Aorta (tissue), 5 donors: ENCODE measurements around the gene KCND1. TPM values are rescaled to one million over a fixed set of nuclear protein-coding genes. Genes with fewer than 3 reads are reported as not detected.

Experiments
- ATAC-seq: fragments of 200-7000 bp; cut with Tn5 transposase; one replicate; pipeline ENCODE4 v1.9.1; 2022; ENCODE audit warnings: moderate library complexity; ENCODE audit not compliant: low FRiP score
- DNase-seq, 2 donors: peaks; one replicate each; pipeline ENCODE4 v3.0.0-alpha.2; 2020
- H3K27ac ChIP-seq, 2 donors: one replicate each; pipeline ENCODE4 v1.5.1; 2013; ENCODE audit warnings: low read length in 2 of 2, mild to moderate bottlenecking in 2 of 2, moderate library complexity in 2 of 2, control low read depth in 1 of 2, inconsistent platforms in 1 of 2, low read depth in 1 of 2
- H3K27me3 ChIP-seq, 2 donors: one replicate each; pipeline ENCODE4 v1.6.1; 2013; ENCODE audit warnings: control low read depth in 1 of 2, low read length in 1 of 2, mild to moderate bottlenecking in 1 of 2, moderate library complexity in 1 of 2; ENCODE audit not compliant: insufficient read depth in 2 of 2, control insufficient read depth in 1 of 2
- H3K36me3 ChIP-seq, 2 donors: one replicate each; pipeline ENCODE4 v1.6.1; 2013; ENCODE audit warnings: control low read depth in 1 of 2, low read length in 1 of 2, mild to moderate bottlenecking in 1 of 2; ENCODE audit not compliant: insufficient read depth in 2 of 2, control insufficient read depth in 1 of 2
- H3K4me1 ChIP-seq, 2 donors: one replicate each; pipeline ENCODE4 v1.6.1; 2013; ENCODE audit warnings: low read length in 2 of 2, control low read depth in 1 of 2, mild to moderate bottlenecking in 1 of 2, moderate library complexity in 1 of 2; ENCODE audit not compliant: insufficient read depth in 2 of 2, control insufficient read depth in 1 of 2
- H3K4me3 ChIP-seq, 2 donors: one replicate each; pipeline ENCODE4 v1.5.1; 2013; ENCODE audit warnings: low read length in 2 of 2, control low read depth in 1 of 2, mild to moderate bottlenecking in 1 of 2
- H3K9me3 ChIP-seq: one replicate; pipeline ENCODE4 v1.6.1; 2013; ENCODE audit warnings: mild to moderate bottlenecking, low read length; ENCODE audit not compliant: control insufficient read depth
- WGBS, 2 donors: extraction: QIAGEN DNeasy Blood & Tissue Kit; methylation state at CpG; one replicate each; pipeline ENCODE4 v1.1.7; 2013; 5-methylcytosine and 5-hydroxymethylcytosine counted together
- intact Hi-C, 2 donors: fragments of 100-400 bp; cut with DNase I; formaldehyde crosslinking; loops; one replicate each; pipeline versions ENCODE4 v1.14.2 to v1.15.0; 2022
- polyA plus RNA-seq, 2 donors: library from polyadenylated mRNA; stranded (reverse); fragments of 200-250 nt; gene quantifications; one replicate each; pipeline ENCODE4 v1.2.3, GENCODE V29; 2013
- total RNA-seq, 2 donors: library from RNA; stranded (reverse); fragmentation: NEBNext Ultra II Directional; extraction: Animal tissue kit (Norgen Biotek cat#: 25700); gene quantifications; one replicate each; pipeline ENCODE4 v1.2.1, GENCODE V29; 2021
- donor health status: healthy with polysubstance abuse.
- donor health status: Bipolar disorder and iron deficiency.
- donor health status: DM: no; HTN: no; CAD: no.
- donor health status: DM: no; HTN: no; CAD: no.
- donor health status: DM: yes; HTN: yes; CAD: no.

Gene KCND1
- total and polyA plus RNA-seq, 4 donors: 0.88 to 4.8 (median 3.1) TPM

DNA sequence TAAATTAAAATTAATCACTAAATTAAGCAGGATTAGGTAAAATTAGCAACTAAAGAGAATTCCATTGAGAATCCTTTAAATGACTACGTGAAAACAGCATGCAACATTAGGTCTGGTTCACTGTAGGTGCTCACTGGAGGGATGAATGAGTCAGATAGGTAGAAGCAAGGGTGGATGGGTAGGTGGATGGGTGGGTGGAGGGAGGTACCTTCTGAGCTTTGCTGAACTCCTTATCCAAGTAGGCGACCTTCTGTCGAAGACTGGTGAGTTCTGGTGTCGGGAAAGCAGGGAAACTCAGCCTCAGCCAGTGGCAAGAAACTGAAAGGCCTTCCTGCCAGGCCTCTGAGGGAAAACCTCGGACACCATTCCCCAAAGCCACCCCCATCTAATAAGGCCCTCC lies 27.4 kb upstream of the KCND1 start:
- H3K4me3 ChIP-seq: no peak overlapping the region
- no peaks in the 10 kb centered on the region for H3K9me3 ChIP-seq
- no peak for DNase-seq
- peaks cover 0 to 1% of the 10 kb centered on the region in 2 donors for H3K36me3 ChIP-seq
- no peak for ATAC-seq
- no peaks in the 10 kb centered on the region for H3K4me1 ChIP-seq
- 79 to 94% methylated on average over 5 of the region's 5 CpGs for WGBS, 2 donors
- intact Hi-C loops: no loop called here
- H3K27ac ChIP-seq: no peak overlapping the region
- no peaks in the 10 kb centered on the region for H3K27me3 ChIP-seq

DNA sequence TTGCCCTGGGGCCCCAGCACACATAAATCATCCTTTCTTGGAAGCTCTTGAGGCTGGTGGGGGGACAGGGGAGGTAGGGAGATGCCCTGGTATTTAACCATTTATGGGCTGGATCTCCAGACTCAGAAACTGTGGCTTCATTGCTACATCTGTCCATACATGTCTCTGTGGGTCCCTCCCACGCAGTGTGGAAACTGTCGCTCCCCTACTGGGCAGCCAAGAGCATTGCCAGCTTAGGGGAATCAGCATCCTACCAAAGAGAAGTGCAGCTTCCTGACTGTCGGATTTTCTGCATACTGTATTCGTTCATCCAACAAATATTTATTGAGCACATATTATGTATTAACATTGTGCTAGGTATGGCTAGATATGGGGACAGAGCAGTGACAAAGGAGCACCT lies 26.7 kb upstream of the KCND1 start:
- ATAC-seq (no peak), DNase-seq (peak in 1 of 2 donors; percentile 10)
- H3K9me3 ChIP-seq: no peaks in the 10 kb centered on the region
- no peak overlapping the region for H3K4me3 ChIP-seq
- H3K27ac ChIP-seq: no peak overlapping the region
- WGBS, 2 donors: 78 to 95% methylated on average over 4 of the region's 4 CpGs
- intact Hi-C loops: no loop called here
- no peaks in the 10 kb centered on the region for H3K27me3 ChIP-seq
- H3K4me1 ChIP-seq: no peaks in the 10 kb centered on the region
- peaks cover 0 to 1% of the 10 kb centered on the region in 2 donors for H3K36me3 ChIP-seq

DNA sequence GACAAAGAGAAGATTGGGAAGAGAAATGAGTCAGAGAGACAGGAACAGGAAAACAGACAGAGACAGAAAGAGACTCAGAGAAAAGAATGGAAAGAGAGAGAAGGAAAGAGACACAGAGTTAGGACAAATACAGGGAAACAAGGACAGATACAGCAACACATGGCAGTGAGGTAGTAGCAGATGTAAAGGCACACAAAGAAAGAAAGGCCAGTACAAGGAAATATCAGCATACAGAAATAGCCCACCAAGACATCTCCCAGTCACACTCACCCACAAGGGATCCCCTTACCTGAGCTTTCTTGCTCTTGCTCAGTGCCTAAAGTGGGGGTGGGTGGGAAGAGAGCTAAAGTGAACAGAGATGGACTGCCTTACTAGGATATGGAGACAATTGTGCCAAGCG lies 26.2 kb upstream of the KCND1 start:
- intact Hi-C loops: no loop called here
- H3K27me3 ChIP-seq: no peaks in the 10 kb centered on the region
- WGBS, 2 donors: 69 to 85% methylated on average over 1 of the region's 1 CpG
- peaks cover 0 to 1% of the 10 kb centered on the region in 2 donors for H3K36me3 ChIP-seq
- no peaks in the 10 kb centered on the region for H3K9me3 ChIP-seq
- no peak for ATAC-seq
- no peaks in the 10 kb centered on the region for H3K4me1 ChIP-seq
- DNase-seq: no peak
- no peak overlapping the region for H3K27ac ChIP-seq
- no peak overlapping the region for H3K4me3 ChIP-seq

GRCh38 chrX:48997455-48997854 lies 25.8 kb upstream of the KCND1 start:
- no peaks in the 10 kb centered on the region for H3K9me3 ChIP-seq
- 91 to 98% methylated on average over 3 of the region's 3 CpGs for WGBS, 2 donors

GRCh38 chrX:48996969-48997368 lies 25.3 kb upstream of the KCND1 start:
- intact Hi-C loops: no loop called here
- Histone ChIP-seq H3K36me3 (peaks cover 0 to 1% of the 10 kb centered on the region in 2 donors), H3K4me3 (no peak overlapping the region), H3K27me3 (no peaks in the 10 kb centered on the region), H3K9me3 (no peaks in the 10 kb centered on the region), H3K27ac (no peak overlapping the region), H3K4me1 (no peaks in the 10 kb centered on the region)
- WGBS, 2 donors: 55 to 72% methylated on average over 6 of the region's 6 CpGs
- ATAC-seq (no peak), DNase-seq (peak in 1 of 2 donors; percentile 45)

More at GRCh38 chrX:48997455-48997854, 25.8 kb upstream of the KCND1 start:
- H3K36me3 ChIP-seq: peaks cover 0 to 1% of the 10 kb centered on the region in 2 donors
- no peak overlapping the region for H3K27ac ChIP-seq
- no peaks in the 10 kb centered on the region for H3K27me3 ChIP-seq
- no peaks in the 10 kb centered on the region for H3K4me1 ChIP-seq
- no peak for DNase-seq
- ATAC-seq: no peak
- intact Hi-C loops: no loop called here
- no peak overlapping the region for H3K4me3 ChIP-seq

- Histone ChIP-seq H3K27me3 (no peaks in the 10 kb centered on the region), H3K4me1 (no peaks in the 10 kb centered on the region), H3K9me3 (no peaks in the 10 kb centered on the region), H3K36me3 (peaks cover 0 to 5% of the 10 kb centered on the region in 2 donors), H3K27ac (no peak overlapping the region), H3K4me3 (no peak overlapping the region)
- ATAC-seq (no peak), DNase-seq (peak in 1 of 2 donors; percentile 13)
- intact Hi-C loops: no loop called here
Measured at GRCh38 chrX:48992341-48992740, 20.7 kb upstream of the KCND1 start.

GRCh38 chrX:48989483-48989882 lies 17.8 kb upstream of the KCND1 start:
- no peak for ATAC-seq
- Histone ChIP-seq H3K27ac (no peak overlapping the region), H3K27me3 (no peaks in the 10 kb centered on the region), H3K9me3 (no peaks in the 10 kb centered on the region), H3K4me3 (no peak overlapping the region), H3K4me1 (no peaks in the 10 kb centered on the region), H3K36me3 (peaks cover 0 to 5% of the 10 kb centered on the region in 2 donors)
- WGBS, 2 donors: 72 to 77% methylated on average over 4 of the region's 4 CpGs
- intact Hi-C loops: no loop called here
- DNase-seq: peak in 1 of 2 donors; percentile 33

- ATAC-seq: no peak
- DNase-seq: no peak
- intact Hi-C loops: no loop called here
- Histone ChIP-seq H3K36me3 (peaks cover 0 to 9% of the 10 kb centered on the region in 2 donors), H3K27me3 (no peaks in the 10 kb centered on the region), H3K4me3 (no peak overlapping the region), H3K27ac (no peak overlapping the region), H3K9me3 (no peaks in the 10 kb centered on the region), H3K4me1 (no peaks in the 10 kb centered on the region)
- 89 to 92% methylated on average over 3 of the region's 3 CpGs for WGBS, 2 donors
Measured at GRCh38 chrX:48983896-48984295, 12.3 kb upstream of the KCND1 start.

DNA sequence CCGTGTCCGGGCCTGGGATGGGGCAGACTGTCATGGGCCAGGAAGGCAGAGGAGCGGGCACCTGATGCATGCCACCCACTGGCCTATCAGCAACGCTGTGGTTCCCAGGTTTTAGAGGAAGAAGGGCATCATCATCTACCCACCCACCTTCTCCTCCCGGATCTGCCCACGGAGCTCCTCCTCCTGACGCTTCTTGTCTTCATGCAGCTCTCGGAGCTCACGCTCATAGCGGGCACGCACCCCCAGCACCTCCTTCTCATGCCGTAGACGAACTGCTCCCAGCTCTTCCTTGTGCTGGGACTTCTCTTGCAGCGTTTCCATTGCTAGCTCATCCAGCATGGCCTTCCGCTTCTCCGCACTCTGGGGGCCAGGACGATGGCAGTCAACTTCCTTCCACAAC lies 11.4 kb upstream of the KCND1 start:
- no peaks in the 10 kb centered on the region for H3K9me3 ChIP-seq
- H3K27me3 ChIP-seq: no peaks in the 10 kb centered on the region
- ATAC-seq: no peak
- 85 to 90% methylated on average over 17 of the region's 17 CpGs for WGBS, 2 donors
- no peak overlapping the region for H3K27ac ChIP-seq
- H3K36me3 ChIP-seq: peaks cover 0 to 9% of the 10 kb centered on the region in 2 donors
- no peaks in the 10 kb centered on the region for H3K4me1 ChIP-seq
- DNase-seq: no peak
- intact Hi-C loops: no loop called here
- no peak overlapping the region for H3K4me3 ChIP-seq
